Stimulated activated CD4-positive, alpha-beta T cell treated with anti-CD3 and anti-CD28 coated beads, Interleukin-15, amount 100 ng/mL, for 1 hour (primary cell): ENCODE measurements around the gene PRH2.

ENCODE experiments used
- DNase-seq, 2 donors: peaks; one replicate each; pipeline ENCODE4 v3.0.0-alpha.2; 2020; ENCODE audit warnings: low read depth in 1 of 2, low spot score in 1 of 2

Gene PRH2

DNA sequence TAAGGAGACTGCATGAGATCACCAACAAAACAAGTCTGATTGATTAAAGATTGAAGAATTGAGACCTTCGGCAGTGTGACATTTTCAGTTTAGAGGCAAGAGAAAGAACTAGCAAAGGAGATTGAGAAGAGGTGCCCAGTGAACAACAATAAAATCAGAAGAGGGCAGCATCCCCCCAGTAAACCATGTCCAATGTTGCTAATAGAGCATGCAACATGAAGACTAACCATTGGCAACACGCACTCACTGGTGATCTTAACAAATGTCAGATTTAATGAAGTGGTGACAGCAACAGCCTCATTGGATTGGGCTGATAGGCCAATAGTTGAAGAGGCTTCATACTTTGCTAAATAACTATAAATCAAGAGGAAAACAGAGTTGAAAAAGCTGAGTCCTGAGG lies 30.8 kb downstream of the PRH2 start:
- no peak for DNase-seq

DNA sequence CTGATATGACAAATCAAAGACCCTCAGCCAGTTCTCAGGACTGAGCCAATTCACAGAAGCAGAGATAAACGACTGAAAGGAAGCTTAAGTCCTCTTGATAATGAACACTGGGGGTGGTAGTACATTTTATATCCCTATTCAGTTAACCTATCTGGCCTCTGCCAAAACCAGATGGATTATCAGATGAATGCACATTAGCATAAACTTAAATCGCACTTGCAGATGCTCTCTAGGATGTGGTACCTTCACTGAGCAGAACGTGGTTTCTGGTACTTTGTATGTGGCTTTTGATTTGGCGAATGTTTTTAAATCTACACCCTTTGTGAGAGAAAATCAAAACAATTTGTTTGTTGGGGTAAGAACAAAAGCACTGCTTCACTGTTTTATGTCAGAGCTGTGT lies 31.2 kb downstream of the PRH2 start:
- no peak for DNase-seq

DNA sequence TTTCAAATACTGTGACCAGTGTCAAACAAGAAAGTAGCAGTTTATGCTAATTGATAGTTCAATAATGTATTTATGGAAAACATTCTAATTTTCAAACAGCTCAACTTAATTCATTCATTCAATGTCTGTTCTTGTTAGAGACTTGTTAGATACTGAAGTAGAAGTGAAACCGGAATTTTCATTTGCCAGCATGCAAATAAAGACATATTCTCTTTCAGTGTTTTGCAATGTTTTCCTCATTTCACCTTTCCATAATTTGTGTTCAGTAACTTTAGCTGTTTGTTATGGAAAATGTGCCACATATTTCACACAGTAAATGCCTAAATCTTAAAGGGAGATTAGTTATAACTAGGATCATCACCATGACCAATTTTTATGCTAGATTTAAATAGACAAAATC lies 36.4 kb downstream of the PRH2 start:
- DNase-seq, result no peak

DNA sequence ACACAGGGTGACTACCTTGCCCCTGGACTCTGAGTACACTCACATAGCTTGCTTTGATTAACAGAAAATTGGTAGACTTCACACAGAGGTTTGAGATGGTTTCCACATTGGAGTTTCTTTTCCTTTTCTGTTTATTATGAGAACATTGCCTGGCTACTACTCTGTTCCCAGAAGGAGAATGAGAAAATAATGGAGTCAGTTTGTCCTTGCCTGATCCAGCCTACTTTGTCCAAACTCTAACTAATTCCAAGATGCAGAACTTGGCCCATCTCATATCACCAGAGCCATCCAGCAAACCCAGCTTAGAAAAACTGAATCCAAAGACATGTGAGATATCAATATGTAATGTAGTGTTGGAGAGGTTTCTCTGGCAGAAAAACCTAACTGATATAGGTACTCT lies 37.3 kb downstream of the PRH2 start:
- no peak for DNase-seq

DNA sequence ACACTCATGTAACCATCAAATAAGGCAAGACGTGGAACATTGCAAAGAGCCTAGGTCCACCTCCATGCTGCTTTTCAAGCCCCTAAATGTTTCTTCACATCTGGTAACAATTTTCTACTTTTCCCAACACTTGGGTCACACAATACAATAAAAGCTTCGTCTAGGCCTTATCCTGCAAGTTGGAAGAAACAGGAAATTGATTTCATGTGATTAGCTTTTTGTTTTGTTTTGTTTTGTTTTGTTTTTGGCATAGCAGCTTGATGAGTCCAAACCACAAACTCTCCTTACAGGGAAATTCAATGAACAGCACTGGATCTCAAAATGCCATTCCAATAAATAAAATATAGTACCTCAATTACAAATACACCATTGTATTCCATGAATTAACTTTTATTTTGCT lies 38.4 kb downstream of the PRH2 start:
- DNase-seq, result no peak

DNA sequence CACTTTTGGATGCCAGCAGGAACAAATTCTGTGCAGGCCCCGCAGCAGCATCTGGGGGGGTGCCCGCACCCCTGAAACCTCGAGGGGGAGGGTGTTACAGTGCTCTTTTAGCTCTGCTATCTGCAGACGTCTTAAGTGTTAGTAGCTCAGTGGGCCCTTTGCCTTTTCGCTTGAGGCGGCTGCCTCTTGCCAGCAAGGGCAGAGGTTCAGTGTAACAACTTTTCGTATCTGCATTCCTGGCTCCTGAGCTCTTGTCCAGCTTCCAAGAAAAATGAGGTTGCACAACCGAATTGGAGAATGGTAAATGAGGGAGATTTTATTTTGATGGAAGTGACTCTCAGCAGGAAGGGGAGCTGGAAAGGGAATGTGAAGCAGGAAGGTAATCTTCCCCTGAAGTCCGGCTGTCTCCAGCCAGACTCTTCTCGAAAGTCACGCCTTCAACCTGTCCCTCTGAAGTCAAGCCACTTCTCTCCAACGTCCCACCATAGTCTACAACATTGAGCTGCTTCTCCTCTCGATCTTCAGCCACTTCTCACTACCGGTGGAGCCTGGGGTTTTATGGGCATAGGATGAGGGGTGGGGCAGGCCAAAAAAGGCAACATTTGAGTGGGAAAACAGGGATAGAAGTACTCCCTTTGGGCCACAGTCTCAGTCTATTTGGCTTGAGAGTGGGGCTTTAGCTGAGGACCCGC lies 39.9 kb downstream of the PRH2 start:
- no peak for DNase-seq

DNA sequence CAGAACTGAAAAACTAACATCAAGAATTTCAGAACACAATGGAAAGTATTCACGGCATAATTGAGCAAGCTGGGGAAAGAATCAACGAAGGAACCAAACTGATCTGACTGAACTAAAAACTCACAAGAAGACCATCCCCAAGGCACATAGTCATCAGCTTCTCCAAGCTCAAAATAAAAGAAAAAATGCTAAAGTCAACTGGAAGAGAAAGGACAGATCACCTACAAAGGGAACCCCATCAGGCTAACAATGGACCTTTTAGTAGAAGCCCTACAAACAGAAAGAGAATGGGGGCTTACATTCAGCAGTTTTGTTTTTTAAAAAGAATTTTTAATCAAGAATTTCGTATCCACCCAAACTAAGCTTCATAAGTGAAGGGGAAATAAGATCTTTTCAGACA lies 45.9 kb downstream of the PRH2 start:
- DNase-seq, result no peak

DNA sequence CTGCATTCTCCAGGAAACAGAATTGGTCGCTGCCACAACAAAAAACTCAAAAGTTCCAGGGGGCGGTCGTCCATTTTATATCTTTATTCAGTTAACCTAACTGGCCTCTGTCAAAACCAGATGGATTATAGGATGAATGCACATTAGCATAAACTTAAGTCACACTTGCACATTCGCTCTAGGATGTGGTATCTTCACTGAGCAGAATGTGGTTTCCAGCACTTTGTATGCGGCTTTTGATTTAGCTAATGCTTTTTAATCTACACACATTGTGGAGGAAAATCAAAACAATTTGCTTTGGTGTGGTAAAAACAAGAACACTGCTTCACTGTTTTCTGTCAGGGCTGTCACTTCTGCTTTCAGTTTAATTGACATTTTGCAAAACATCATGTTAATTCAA lies 53.2 kb downstream of the PRH2 start:
- DNase-seq, result no peak
